C4-2B (cell line): ENCODE data around the gene DPH7.

Source experiments
- H3K27ac ChIP-seq: fragments of 450-650 bp; 2 replicates; pipeline ENCODE4 v1.5.1; 2017
- CTCF ChIP-seq: fragments of 450-650 bp; conservative IDR thresholded peaks from 2 replicates; pipeline ENCODE4 v1.5.1; 2017; ENCODE audit warnings: mild to moderate bottlenecking
- ZFX ChIP-seq: fragments of 450-650 bp; IDR thresholded peaks from 2 replicates; pipeline ENCODE4 v1.6.1; 2017

DPH7 gene

DNA sequence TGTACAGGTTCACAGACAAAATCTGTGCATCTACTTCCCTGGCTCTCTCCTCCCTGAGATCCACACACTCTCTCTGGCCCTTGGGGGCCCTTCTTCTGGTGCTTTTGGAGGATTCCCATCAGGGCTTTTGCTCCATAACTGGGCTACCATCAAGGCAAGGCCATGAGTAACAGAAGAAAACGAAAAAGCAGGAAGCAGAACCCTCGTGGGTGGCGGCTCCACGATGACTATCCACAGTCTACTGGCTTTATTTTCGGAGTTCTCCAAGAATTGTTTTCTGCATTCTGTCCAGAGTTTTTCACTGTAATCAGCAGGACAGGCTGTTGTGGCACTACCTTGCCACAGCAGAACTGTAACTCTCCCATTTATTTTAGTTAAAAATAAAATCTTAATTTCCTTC, 48.4 kb downstream of the DPH7 start:
- no peak overlapping the region for H3K27ac ChIP-seq
- TF ChIP-seq ZFX (no peak), CTCF (no peak)

GRCh38 chr9:137524981-137525317, 53.8 kb downstream of the DPH7 start:
- TF ChIP-seq ZFX (no peak), CTCF (no peak)
- no peak overlapping the region for H3K27ac ChIP-seq

GRCh38 chr9:137524161-137524980, 54.4 kb downstream of the DPH7 start:
- no peak overlapping the region for H3K27ac ChIP-seq
- no peak for TF ChIP-seq ZFX
- TF ChIP-seq CTCF, result no peak

DNA sequence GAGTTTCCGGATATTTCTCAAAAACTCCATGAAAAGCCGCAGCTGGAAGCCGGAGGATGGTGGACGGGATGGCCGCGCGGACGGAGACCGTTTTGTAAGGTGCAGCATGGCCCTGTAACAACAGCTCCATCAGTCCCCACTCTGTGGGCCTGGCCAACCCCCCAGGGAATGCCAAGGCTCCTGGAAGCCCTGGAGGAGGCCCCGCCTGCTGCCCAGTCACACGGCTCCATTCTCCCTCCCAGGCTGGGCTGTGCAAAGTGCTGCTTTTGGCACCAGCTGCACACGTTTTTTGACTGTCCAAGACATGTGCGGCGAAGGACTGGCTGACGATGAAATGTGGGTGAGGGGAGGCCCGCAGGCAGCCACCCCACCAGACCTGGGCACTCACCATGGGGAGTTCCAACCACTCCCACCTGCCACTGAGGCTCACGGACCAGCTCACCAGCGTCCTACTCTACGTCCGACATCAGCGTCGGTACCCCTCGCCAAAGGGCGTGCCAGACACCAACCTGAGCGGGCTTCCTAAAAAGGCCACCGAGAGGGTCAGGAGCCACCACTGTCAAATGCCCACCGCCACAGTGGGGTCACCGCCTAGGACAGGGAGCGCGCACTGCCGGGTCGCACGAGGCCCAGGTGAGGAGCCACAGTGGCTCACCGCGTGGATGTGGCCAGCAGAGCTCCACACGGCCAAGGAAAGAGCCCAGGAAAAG, 55.8 kb downstream of the DPH7 start:
- no peak overlapping the region for H3K27ac ChIP-seq
- TF ChIP-seq ZFX (no peak), CTCF (no peak)

- no peak for TF ChIP-seq ZFX
- no peak for TF ChIP-seq CTCF
Observed at GRCh38 chr9:137521405-137521985, 57.2 kb downstream of the DPH7 start.

GRCh38 chr9:137520614-137521404, 57.9 kb downstream of the DPH7 start:
- TF ChIP-seq CTCF, result no peak
- no peak for TF ChIP-seq ZFX
- H3K27ac ChIP-seq, result no peak overlapping the region

More at GRCh38 chr9:137521405-137521985, 57.2 kb downstream of the DPH7 start:
- no peak overlapping the region for H3K27ac ChIP-seq
